IMR-90 (cell line): ENCODE measurements around the gene SLC25A46. TPM values are rescaled to one million over a fixed set of nuclear protein-coding genes. Genes with fewer than 3 reads are reported as not detected.

ENCODE experiments used
- ATAC-seq: fragments of 200-7000 bp; cut with Tn5 transposase; 2 replicates; pipeline ENCODE4 v1.9.1; 2020; ENCODE audit warnings: low read depth, mild to moderate bottlenecking, moderate library complexity
- BruUV-seq: library from RNA; stranded (reverse); fragments of 400-500 nt; replicated peaks from 2 replicates; lab custom pipeline; 2021; lab: Mats Ljungman, UMichigan
- CTCF ChIA-PET: fragments of 300-600 bp; formaldehyde crosslinking; extraction: SDS; loops from one replicate; lab custom pipeline; 2021; ENCODE audit warnings: antibody characterized with exemption; lab: Yijun Ruan, JAX
- POLR2A ChIA-PET: fragments of 300-600 bp; sonication (Branson Sonifier 250); formaldehyde crosslinking; loops from one replicate; lab custom pipeline; 2022; ENCODE audit warnings: antibody characterized with exemption; ENCODE audit not compliant: unreplicated experiment; lab: Charles Lee
- DNase-seq: peaks from one replicate; pipeline ENCODE4 v3.0.0; 2013
- H2AFZ ChIP-seq: replicated peaks from 2 replicates; pipeline ENCODE3; 2013; ENCODE audit warnings: low read length, mild to moderate bottlenecking; ENCODE audit not compliant: poor library complexity
- H2AK5ac ChIP-seq: 2 replicates; pipeline ENCODE4 v1.6.1; 2013; ENCODE audit warnings: low read depth, low read length, inconsistent platforms
- H2AK9ac ChIP-seq: replicated peaks from 2 replicates; pipeline ENCODE3; 2013; ENCODE audit warnings: mild to moderate bottlenecking, low read depth, low read length, moderate library complexity; ENCODE audit not compliant: poor library complexity
- H2BK120ac ChIP-seq: 2 replicates; pipeline ENCODE4 v1.6.1; 2013; ENCODE audit warnings: low read depth, low read length, inconsistent platforms
- H2BK15ac ChIP-seq: 3 replicates; pipeline ENCODE4 v1.6.1; 2013; ENCODE audit warnings: low read depth, low read length, inconsistent platforms
- H2BK20ac ChIP-seq: 2 replicates; pipeline ENCODE4 v1.6.1; 2013; ENCODE audit warnings: low read depth, mild to moderate bottlenecking, inconsistent platforms, low read length, moderate library complexity
- H2BK5ac ChIP-seq: 2 replicates; pipeline ENCODE4 v1.6.1; 2013; ENCODE audit warnings: mild to moderate bottlenecking, low read depth, low read length, inconsistent platforms; ENCODE audit not compliant: poor library complexity, severe bottlenecking
- H3K14ac ChIP-seq: replicated peaks from 2 replicates; pipeline ENCODE4 v1.6.1; 2013; ENCODE audit warnings: low read depth, low read length, inconsistent platforms
- H3K18ac ChIP-seq: 2 replicates; pipeline ENCODE4 v1.6.1; 2013; ENCODE audit warnings: low read depth, low read length, control low read depth
- H3K23ac ChIP-seq: 2 replicates; pipeline ENCODE4 v1.6.1; 2013; ENCODE audit warnings: low read depth, low read length, inconsistent platforms
- H3K27ac ChIP-seq: 2 replicates; pipeline ENCODE4 v1.5.1; 2013; ENCODE audit warnings: mild to moderate bottlenecking, control low read depth, low read length; ENCODE audit not compliant: insufficient read depth
- H3K27me3 ChIP-seq: 2 replicates; pipeline ENCODE4 v1.6.1; 2013; ENCODE audit warnings: low read length; ENCODE audit not compliant: control insufficient read depth, insufficient read depth
- H3K36me3 ChIP-seq: 2 replicates; pipeline ENCODE4 v1.6.1; 2013; ENCODE audit warnings: low read length, mixed read lengths; ENCODE audit not compliant: control insufficient read depth, insufficient read depth
- H3K4ac ChIP-seq: 2 replicates; pipeline ENCODE4 v1.6.1; 2013; ENCODE audit warnings: low read depth, low read length, inconsistent platforms
- H3K4me1 ChIP-seq: 2 replicates; pipeline ENCODE4 v1.6.1; 2013; ENCODE audit warnings: low read length, mixed read lengths; ENCODE audit not compliant: control insufficient read depth, insufficient read depth
- H3K4me2 ChIP-seq: 2 replicates; pipeline ENCODE4 v1.6.1; 2013; ENCODE audit warnings: low read depth, mild to moderate bottlenecking, control low read depth, low read length, moderate library complexity
- H3K4me3 ChIP-seq: 2 replicates; pipeline ENCODE4 v1.5.1; 2013; ENCODE audit warnings: low read depth, mild to moderate bottlenecking, control low read depth, low read length, moderate library complexity; ENCODE audit not compliant: insufficient read depth
- H3K56ac ChIP-seq: 2 replicates; pipeline ENCODE4 v1.6.1; 2013; ENCODE audit warnings: low read length, inconsistent platforms; ENCODE audit not compliant: insufficient read depth; ENCODE audit errors: extremely low read depth
- H3K79me1 ChIP-seq, 2 experiments: 2 replicates each; pipeline ENCODE4 v1.6.1; 2013; ENCODE audit warnings: low read length in 2 of 2, inconsistent platforms in 1 of 2, low read depth in 1 of 2
- H3K9ac ChIP-seq: 2 replicates; pipeline ENCODE4 v1.6.1; 2013; ENCODE audit warnings: low read depth, low read length, control low read depth
- H3K9me1 ChIP-seq: 2 replicates; pipeline ENCODE4 v1.6.1; 2013; ENCODE audit warnings: low read length, inconsistent platforms; ENCODE audit not compliant: insufficient read depth
- H3K9me3 ChIP-seq: 2 replicates; pipeline ENCODE4 v1.6.1; 2013; ENCODE audit warnings: low read length; ENCODE audit not compliant: control insufficient read depth, insufficient read depth
- H4K20me1 ChIP-seq: 2 replicates; pipeline ENCODE4 v1.6.1; 2013; ENCODE audit warnings: low read length, inconsistent platforms; ENCODE audit not compliant: insufficient read depth
- H4K5ac ChIP-seq: 2 replicates; pipeline ENCODE4 v1.6.1; 2013; ENCODE audit warnings: mild to moderate bottlenecking, low read depth, low read length, control low read depth
- H4K8ac ChIP-seq, 2 experiments: 2 replicates each; pipeline ENCODE4 v1.6.1; 2013; ENCODE audit warnings: low read depth in 2 of 2, low read length in 2 of 2, control low read depth in 1 of 2, inconsistent platforms in 1 of 2
- H4K91ac ChIP-seq: 2 replicates; pipeline ENCODE4 v1.6.1; 2013; ENCODE audit warnings: low read depth, low read length, inconsistent platforms; ENCODE audit not compliant: insufficient read depth
- BHLHE40 ChIP-seq: fragments of 150-350 bp; IDR thresholded peaks from 2 replicates; pipeline ENCODE4 v1.6.1; 2016; ENCODE audit warnings: mild to moderate bottlenecking, low read depth, low read length
- CHD1 ChIP-seq: IDR thresholded peaks from 2 replicates; pipeline ENCODE4 v1.6.1; 2012; ENCODE audit warnings: low read depth, low read length, improper control_type of control experiment
- MAFK ChIP-seq: IDR thresholded peaks from 2 replicates; pipeline ENCODE4 v1.6.1; 2012; ENCODE audit warnings: low read depth, low read length, improper control_type of control experiment
- MXI1 ChIP-seq: IDR thresholded peaks from 2 replicates; pipeline ENCODE4 v1.6.1; 2012; ENCODE audit warnings: low read depth, mild to moderate bottlenecking, low read length, moderate library complexity, borderline replicate concordance
- POLR2A ChIP-seq: IDR thresholded peaks from 2 replicates; pipeline ENCODE4 v1.6.1; 2012; ENCODE audit warnings: mild to moderate bottlenecking, low read depth, low read length
- RAD21 ChIP-seq: IDR thresholded peaks from 2 replicates; pipeline ENCODE4 v1.6.1; 2012; ENCODE audit warnings: low read length, improper control_type of control experiment
- RCOR1 ChIP-seq: IDR thresholded peaks from 2 replicates; pipeline ENCODE4 v1.6.1; 2012; ENCODE audit warnings: mild to moderate bottlenecking, low read length, improper control_type of control experiment; ENCODE audit not compliant: insufficient replicate concordance
- USF2 ChIP-seq: fragments of 150-350 bp; IDR thresholded peaks from 2 replicates; pipeline ENCODE4 v1.6.1; 2017; ENCODE audit warnings: mild to moderate bottlenecking, antibody characterized with exemption, low read length, low read depth
- WGBS, 2 experiments: methylation state at CpG; one replicate each; pipeline versions ENCODE4 v1.1.5 to v1.1.7; 2013; ENCODE audit warnings: missing lambda C conversion rate in 2 of 2; ENCODE audit not compliant: insufficient read length in 1 of 2; ENCODE audit errors: extremely low coverage in 2 of 2; 5-methylcytosine and 5-hydroxymethylcytosine counted together
- dilution Hi-C: fragments of 300-500 bp; cut with HindIII; formaldehyde crosslinking; loops from one replicate; pipeline ENCODE4 v1.14.3; 2018; ENCODE audit warnings: low sequenced_read_pairs; ENCODE audit not compliant: unreplicated experiment
- in situ Hi-C: fragments of 300-500 bp; cut with MboI; formaldehyde crosslinking; loops from 3 replicates; pipeline ENCODE4 v1.14.3; 2019; ENCODE audit warnings: low sequenced_read_pairs, inconsistent platforms, mixed read lengths
- intact Hi-C: fragments of 100-400 bp; cut with micrococcal nuclease; formaldehyde crosslinking; loops from 2 replicates; pipeline ENCODE4 v1.10.0; 2022
- polyA plus RNA-seq, 3 experiments: library from polyadenylated mRNA; depleted of rRNA; stranded (reverse); fragments of >200 nt; gene quantifications; 2 replicates each; pipeline ENCODE4 v1.2.3, GENCODE V29; 2012; ENCODE audit warnings: low replicate concordance in 1 of 3
- total RNA-seq: library from RNA; depleted of rRNA; stranded (reverse); fragments of >200 nt; gene quantifications from 2 replicates; pipeline ENCODE4 v1.2.3, GENCODE V29; 2012
- TF ChIP-seq, protein P1 (sequence below): conservative IDR thresholded peaks from 2 replicates; pipeline ENCODE4 v1.5.1; 2012; ENCODE audit warnings: mild to moderate bottlenecking, low read depth, low read length, improper control_type of control experiment

SLC25A46 gene
- total and polyA plus RNA-seq, 2 of the 4 experiments (the other 2 are of a cell fraction), result 25.1 to 67.9 TPM

DNA sequence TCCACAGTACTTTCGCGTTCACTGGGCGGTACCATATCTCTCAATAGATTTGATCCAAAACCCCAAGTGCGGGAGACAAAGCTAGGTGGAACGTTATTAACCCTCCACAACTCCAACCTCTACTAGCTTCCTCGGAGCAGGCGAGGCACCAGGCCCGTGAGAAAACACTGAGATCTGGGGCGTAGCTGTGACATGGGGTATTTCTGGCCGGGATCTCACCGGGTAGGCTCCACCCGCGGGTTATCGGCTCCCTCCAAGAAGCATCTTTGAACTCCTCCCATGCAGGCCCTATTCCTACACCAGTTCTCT is 350 bp upstream of the SLC25A46 start:
- Histone ChIP-seq H3K27me3 (no peaks in the 10 kb centered on the region), H3K36me3 (no peaks in the 10 kb centered on the region), H4K20me1 (no peaks in the 10 kb centered on the region), H3K4ac (peak overlapping the region; percentile 77), H3K23ac (peak overlapping the region; percentile 37; the same call in 1 of the 2 replicates), H3K79me1 (peaks cover 13 to 20% of the 10 kb centered on the region in 2 experiments; a peak in 3 of 4 replicates), H3K18ac (0 out of 2 replicates have a peak overlapping the region, but pooled peaks have one; percentile 10), H4K5ac (peak overlapping the region; percentile 79), H3K9me1 (no peaks in the 10 kb centered on the region), H2BK20ac (no peak overlapping the region), H3K9ac (peak overlapping the region; percentile 73), H3K9me3 (no peaks in the 10 kb centered on the region), H2AFZ (peak overlapping the region; percentile 99), H3K14ac (peak overlapping the region; percentile 77), H2BK120ac (peak overlapping the region; percentile 37), H2BK15ac (peak overlapping the region; percentile 58; the same call in 1 of the 3 replicates), H2BK5ac (peak overlapping the region; percentile 9), H3K56ac (peak overlapping the region; percentile 76), H2AK9ac (peak overlapping the region; percentile 45), H4K8ac (peak overlapping the region; percentile 74 to 99), H3K4me3 (peak overlapping the region; percentile 68), H3K27ac (peak overlapping the region; percentile 59), H3K4me2 (peak overlapping the region; percentile 82), H3K4me1 (no peaks in the 10 kb centered on the region), H2AK5ac (no peak overlapping the region), H4K91ac (peak overlapping the region; percentile 40)
- no CpG with 5 or more reads among the region's 14 CpGs for WGBS, 2 experiments
- dilution Hi-C loops, result no loop called here
- TF ChIP-seq POLR2A, result no peak
- no peak for TF ChIP-seq BHLHE40
- TF ChIP-seq, protein P1, sequence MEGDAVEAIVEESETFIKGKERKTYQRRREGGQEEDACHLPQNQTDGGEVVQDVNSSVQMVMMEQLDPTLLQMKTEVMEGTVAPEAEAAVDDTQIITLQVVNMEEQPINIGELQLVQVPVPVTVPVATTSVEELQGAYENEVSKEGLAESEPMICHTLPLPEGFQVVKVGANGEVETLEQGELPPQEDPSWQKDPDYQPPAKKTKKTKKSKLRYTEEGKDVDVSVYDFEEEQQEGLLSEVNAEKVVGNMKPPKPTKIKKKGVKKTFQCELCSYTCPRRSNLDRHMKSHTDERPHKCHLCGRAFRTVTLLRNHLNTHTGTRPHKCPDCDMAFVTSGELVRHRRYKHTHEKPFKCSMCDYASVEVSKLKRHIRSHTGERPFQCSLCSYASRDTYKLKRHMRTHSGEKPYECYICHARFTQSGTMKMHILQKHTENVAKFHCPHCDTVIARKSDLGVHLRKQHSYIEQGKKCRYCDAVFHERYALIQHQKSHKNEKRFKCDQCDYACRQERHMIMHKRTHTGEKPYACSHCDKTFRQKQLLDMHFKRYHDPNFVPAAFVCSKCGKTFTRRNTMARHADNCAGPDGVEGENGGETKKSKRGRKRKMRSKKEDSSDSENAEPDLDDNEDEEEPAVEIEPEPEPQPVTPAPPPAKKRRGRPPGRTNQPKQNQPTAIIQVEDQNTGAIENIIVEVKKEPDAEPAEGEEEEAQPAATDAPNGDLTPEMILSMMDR, result no peak
- TF ChIP-seq RAD21, result no peak
- TF ChIP-seq RCOR1, result no peak
- TF ChIP-seq USF2, result no peak
- TF ChIP-seq MAFK, result no peak
- TF ChIP-seq CHD1, result no peak
- no peak for TF ChIP-seq MXI1
- no TSS peak for BruUV-seq
- intact Hi-C loops, result loop anchor here (10.0 kb wide), 1 partner anchor 1054 kb away; the partner anchor contains the start of gene MAN2A1
- CTCF ChIA-PET, result no interaction called here
- in situ Hi-C loops, result no loop called here
- peak; percentile 70 for ATAC-seq
- DNase-seq, result no peak
- POLR2A ChIA-PET, result interaction anchor here (0.6 kb wide), 1 partner anchor 385 kb away, joined by 4 read pairs; no protein-coding TSS in a partner anchor
